IMR-90 (cell line): ENCODE data around the gene VPS50. TPM values are rescaled to one million over a fixed set of nuclear protein-coding genes. Genes with fewer than 3 reads are reported as not detected.

Source experiments
- ATAC-seq: fragments of 200-7000 bp; cut with Tn5 transposase; 2 replicates; pipeline ENCODE4 v1.9.1; 2020; ENCODE audit warnings: low read depth, mild to moderate bottlenecking, moderate library complexity
- BruUV-seq: library from RNA; stranded (reverse); fragments of 400-500 nt; replicated peaks from 2 replicates; lab custom pipeline; 2021; lab: Mats Ljungman, UMichigan
- CTCF ChIA-PET: fragments of 300-600 bp; formaldehyde crosslinking; extraction: SDS; loops from one replicate; lab custom pipeline; 2021; ENCODE audit warnings: antibody characterized with exemption; lab: Yijun Ruan, JAX
- POLR2A ChIA-PET: fragments of 300-600 bp; sonication (Branson Sonifier 250); formaldehyde crosslinking; loops from one replicate; lab custom pipeline; 2022; ENCODE audit warnings: antibody characterized with exemption; ENCODE audit not compliant: unreplicated experiment; lab: Charles Lee
- DNase-seq: peaks from one replicate; pipeline ENCODE4 v3.0.0; 2013
- H2AFZ ChIP-seq: replicated peaks from 2 replicates; pipeline ENCODE3; 2013; ENCODE audit warnings: low read length, mild to moderate bottlenecking; ENCODE audit not compliant: poor library complexity
- H2AK5ac ChIP-seq: 2 replicates; pipeline ENCODE4 v1.6.1; 2013; ENCODE audit warnings: low read depth, low read length, inconsistent platforms
- H2AK9ac ChIP-seq: replicated peaks from 2 replicates; pipeline ENCODE3; 2013; ENCODE audit warnings: mild to moderate bottlenecking, low read depth, low read length, moderate library complexity; ENCODE audit not compliant: poor library complexity
- H2BK120ac ChIP-seq: 2 replicates; pipeline ENCODE4 v1.6.1; 2013; ENCODE audit warnings: low read depth, low read length, inconsistent platforms
- H2BK15ac ChIP-seq: 3 replicates; pipeline ENCODE4 v1.6.1; 2013; ENCODE audit warnings: low read depth, low read length, inconsistent platforms
- H2BK20ac ChIP-seq: 2 replicates; pipeline ENCODE4 v1.6.1; 2013; ENCODE audit warnings: low read depth, mild to moderate bottlenecking, inconsistent platforms, low read length, moderate library complexity
- H2BK5ac ChIP-seq: 2 replicates; pipeline ENCODE4 v1.6.1; 2013; ENCODE audit warnings: mild to moderate bottlenecking, low read depth, low read length, inconsistent platforms; ENCODE audit not compliant: poor library complexity, severe bottlenecking
- H3K14ac ChIP-seq: replicated peaks from 2 replicates; pipeline ENCODE4 v1.6.1; 2013; ENCODE audit warnings: low read depth, low read length, inconsistent platforms
- H3K18ac ChIP-seq: 2 replicates; pipeline ENCODE4 v1.6.1; 2013; ENCODE audit warnings: low read depth, low read length, control low read depth
- H3K23ac ChIP-seq: 2 replicates; pipeline ENCODE4 v1.6.1; 2013; ENCODE audit warnings: low read depth, low read length, inconsistent platforms
- H3K27ac ChIP-seq: 2 replicates; pipeline ENCODE4 v1.5.1; 2013; ENCODE audit warnings: mild to moderate bottlenecking, control low read depth, low read length; ENCODE audit not compliant: insufficient read depth
- H3K27me3 ChIP-seq: 2 replicates; pipeline ENCODE4 v1.6.1; 2013; ENCODE audit warnings: low read length; ENCODE audit not compliant: control insufficient read depth, insufficient read depth
- H3K36me3 ChIP-seq: 2 replicates; pipeline ENCODE4 v1.6.1; 2013; ENCODE audit warnings: low read length, mixed read lengths; ENCODE audit not compliant: control insufficient read depth, insufficient read depth
- H3K4ac ChIP-seq: 2 replicates; pipeline ENCODE4 v1.6.1; 2013; ENCODE audit warnings: low read depth, low read length, inconsistent platforms
- H3K4me1 ChIP-seq: 2 replicates; pipeline ENCODE4 v1.6.1; 2013; ENCODE audit warnings: low read length, mixed read lengths; ENCODE audit not compliant: control insufficient read depth, insufficient read depth
- H3K4me2 ChIP-seq: 2 replicates; pipeline ENCODE4 v1.6.1; 2013; ENCODE audit warnings: low read depth, mild to moderate bottlenecking, control low read depth, low read length, moderate library complexity
- H3K4me3 ChIP-seq: 2 replicates; pipeline ENCODE4 v1.5.1; 2013; ENCODE audit warnings: low read depth, mild to moderate bottlenecking, control low read depth, low read length, moderate library complexity; ENCODE audit not compliant: insufficient read depth
- H3K56ac ChIP-seq: 2 replicates; pipeline ENCODE4 v1.6.1; 2013; ENCODE audit warnings: low read length, inconsistent platforms; ENCODE audit not compliant: insufficient read depth; ENCODE audit errors: extremely low read depth
- H3K79me1 ChIP-seq, 2 experiments: 2 replicates each; pipeline ENCODE4 v1.6.1; 2013; ENCODE audit warnings: low read length in 2 of 2, inconsistent platforms in 1 of 2, low read depth in 1 of 2
- H3K9ac ChIP-seq: 2 replicates; pipeline ENCODE4 v1.6.1; 2013; ENCODE audit warnings: low read depth, low read length, control low read depth
- H3K9me1 ChIP-seq: 2 replicates; pipeline ENCODE4 v1.6.1; 2013; ENCODE audit warnings: low read length, inconsistent platforms; ENCODE audit not compliant: insufficient read depth
- H3K9me3 ChIP-seq: 2 replicates; pipeline ENCODE4 v1.6.1; 2013; ENCODE audit warnings: low read length; ENCODE audit not compliant: control insufficient read depth, insufficient read depth
- H4K20me1 ChIP-seq: 2 replicates; pipeline ENCODE4 v1.6.1; 2013; ENCODE audit warnings: low read length, inconsistent platforms; ENCODE audit not compliant: insufficient read depth
- H4K5ac ChIP-seq: 2 replicates; pipeline ENCODE4 v1.6.1; 2013; ENCODE audit warnings: mild to moderate bottlenecking, low read depth, low read length, control low read depth
- H4K8ac ChIP-seq, 2 experiments: 2 replicates each; pipeline ENCODE4 v1.6.1; 2013; ENCODE audit warnings: low read depth in 2 of 2, low read length in 2 of 2, control low read depth in 1 of 2, inconsistent platforms in 1 of 2
- H4K91ac ChIP-seq: 2 replicates; pipeline ENCODE4 v1.6.1; 2013; ENCODE audit warnings: low read depth, low read length, inconsistent platforms; ENCODE audit not compliant: insufficient read depth
- BHLHE40 ChIP-seq: fragments of 150-350 bp; IDR thresholded peaks from 2 replicates; pipeline ENCODE4 v1.6.1; 2016; ENCODE audit warnings: mild to moderate bottlenecking, low read depth, low read length
- CEBPB ChIP-seq: IDR thresholded peaks from 2 replicates; pipeline ENCODE4 v1.6.1; 2012; ENCODE audit warnings: low read depth, low read length, improper control_type of control experiment
- CHD1 ChIP-seq: IDR thresholded peaks from 2 replicates; pipeline ENCODE4 v1.6.1; 2012; ENCODE audit warnings: low read depth, low read length, improper control_type of control experiment
- CTCF ChIP-seq: conservative IDR thresholded peaks from 2 replicates; pipeline ENCODE4 v1.5.1; 2012; ENCODE audit warnings: mild to moderate bottlenecking, low read depth, low read length, improper control_type of control experiment
- FOS ChIP-seq: fragments of 150-350 bp; IDR thresholded peaks from 2 replicates; pipeline ENCODE4 v1.6.1; 2016; ENCODE audit warnings: low read depth, low read length
- MAFK ChIP-seq: IDR thresholded peaks from 2 replicates; pipeline ENCODE4 v1.6.1; 2012; ENCODE audit warnings: low read depth, low read length, improper control_type of control experiment
- MAZ ChIP-seq: IDR thresholded peaks from 2 replicates; pipeline ENCODE4 v1.6.1; 2012; ENCODE audit warnings: low read depth, mild to moderate bottlenecking, low read length, improper control_type of control experiment, moderate library complexity, borderline replicate concordance
- MXI1 ChIP-seq: IDR thresholded peaks from 2 replicates; pipeline ENCODE4 v1.6.1; 2012; ENCODE audit warnings: low read depth, mild to moderate bottlenecking, low read length, moderate library complexity, borderline replicate concordance
- NFE2L2 ChIP-seq: fragments of 150-350 bp; IDR thresholded peaks from 2 replicates; pipeline ENCODE4 v1.6.1; 2016; ENCODE audit warnings: low read depth, mild to moderate bottlenecking, low read length
- POLR2A ChIP-seq: IDR thresholded peaks from 2 replicates; pipeline ENCODE4 v1.6.1; 2012; ENCODE audit warnings: mild to moderate bottlenecking, low read depth, low read length
- RAD21 ChIP-seq: IDR thresholded peaks from 2 replicates; pipeline ENCODE4 v1.6.1; 2012; ENCODE audit warnings: low read length, improper control_type of control experiment
- RCOR1 ChIP-seq: IDR thresholded peaks from 2 replicates; pipeline ENCODE4 v1.6.1; 2012; ENCODE audit warnings: mild to moderate bottlenecking, low read length, improper control_type of control experiment; ENCODE audit not compliant: insufficient replicate concordance
- RFX5 ChIP-seq: IDR thresholded peaks from 2 replicates; pipeline ENCODE4 v1.8.0; 2012; ENCODE audit warnings: low read depth, mild to moderate bottlenecking, low read length, moderate library complexity
- SMC3 ChIP-seq: fragments of 150-350 bp; IDR thresholded peaks from 2 replicates; pipeline ENCODE4 v1.6.1; 2016; ENCODE audit warnings: low read depth, mild to moderate bottlenecking, antibody characterized with exemption, low read length, moderate library complexity
- whole genome bisulfite sequencing, 2 experiments: methylation state at CpG; one replicate each; pipeline versions ENCODE4 v1.1.5 to v1.1.7; 2013; ENCODE audit warnings: missing lambda C conversion rate in 2 of 2; ENCODE audit not compliant: insufficient read length in 1 of 2; ENCODE audit errors: extremely low coverage in 2 of 2; 5-methylcytosine and 5-hydroxymethylcytosine counted together
- dilution Hi-C: fragments of 300-500 bp; cut with HindIII; formaldehyde crosslinking; loops from one replicate; pipeline ENCODE4 v1.14.3; 2018; ENCODE audit warnings: low sequenced_read_pairs; ENCODE audit not compliant: unreplicated experiment
- in situ Hi-C: fragments of 300-500 bp; cut with MboI; formaldehyde crosslinking; loops from 3 replicates; pipeline ENCODE4 v1.14.3; 2019; ENCODE audit warnings: low sequenced_read_pairs, inconsistent platforms, mixed read lengths
- intact Hi-C: fragments of 100-400 bp; cut with micrococcal nuclease; formaldehyde crosslinking; loops from 2 replicates; pipeline ENCODE4 v1.10.0; 2022
- polyA plus RNA-seq, 3 experiments: library from polyadenylated mRNA; depleted of rRNA; stranded (reverse); fragments of >200 nt; gene quantifications; 2 replicates each; pipeline ENCODE4 v1.2.3, GENCODE V29; 2012; ENCODE audit warnings: low replicate concordance in 1 of 3
- total RNA-seq: library from RNA; depleted of rRNA; stranded (reverse); fragments of >200 nt; gene quantifications from 2 replicates; pipeline ENCODE4 v1.2.3, GENCODE V29; 2012
- TF ChIP-seq, protein P1 (sequence below): fragments of 150-350 bp; IDR thresholded peaks from 2 replicates; pipeline ENCODE4 v1.6.1; 2017; ENCODE audit warnings: mild to moderate bottlenecking, antibody characterized with exemption, low read length, low read depth
- TF ChIP-seq, protein P2 (sequence below): fragments of 150-350 bp; IDR thresholded peaks from 2 replicates; pipeline ENCODE4 v1.6.1; 2016; ENCODE audit warnings: low read depth, mild to moderate bottlenecking, low read length, moderate library complexity, borderline replicate concordance

The VPS50 gene
- total and polyA plus RNA-seq, 2 of the 4 experiments (the other 2 are of a cell fraction): 7.1 to 22.0 TPM

DNA sequence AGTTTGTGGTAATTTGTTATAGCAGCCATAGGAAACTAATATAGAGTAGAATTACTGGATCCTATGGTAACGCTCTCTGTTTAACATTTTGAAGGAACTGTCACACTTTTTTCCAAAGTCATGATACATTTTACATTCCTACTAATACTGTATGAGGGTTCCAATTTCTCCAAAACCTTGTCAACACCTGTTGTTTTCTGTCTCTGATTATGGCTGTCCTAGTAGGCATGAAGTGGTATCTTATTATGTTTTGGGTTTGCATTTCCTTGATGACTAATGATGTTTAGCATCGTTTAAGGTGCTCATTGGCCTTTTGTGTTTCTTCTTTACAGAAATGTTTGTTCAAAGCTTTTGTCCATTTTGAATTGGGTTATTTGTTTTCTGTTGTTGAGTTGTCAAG, 69.6 kb downstream of the VPS50 start:
- no peak overlapping the region for H3K27ac ChIP-seq
- H2BK5ac ChIP-seq: no peak overlapping the region
- H3K9ac ChIP-seq: no peak overlapping the region
- intact Hi-C loops: no loop called here
- peaks cover 5% of the 10 kb centered on the region; the same call in 1 of the 2 replicates for H3K4me1 ChIP-seq
- no peaks in the 10 kb centered on the region for H3K27me3 ChIP-seq
- no CpG with 5 or more reads among the region's 2 CpGs for WGBS, 2 experiments
- H3K56ac ChIP-seq: no peak overlapping the region
- H3K14ac ChIP-seq: no peak overlapping the region
- CTCF ChIA-PET: no interaction called here
- H3K23ac ChIP-seq: no peak overlapping the region
- H2AFZ ChIP-seq: no peak overlapping the region
- BruUV-seq: no TSS peak
- TF ChIP-seq, protein P1, sequence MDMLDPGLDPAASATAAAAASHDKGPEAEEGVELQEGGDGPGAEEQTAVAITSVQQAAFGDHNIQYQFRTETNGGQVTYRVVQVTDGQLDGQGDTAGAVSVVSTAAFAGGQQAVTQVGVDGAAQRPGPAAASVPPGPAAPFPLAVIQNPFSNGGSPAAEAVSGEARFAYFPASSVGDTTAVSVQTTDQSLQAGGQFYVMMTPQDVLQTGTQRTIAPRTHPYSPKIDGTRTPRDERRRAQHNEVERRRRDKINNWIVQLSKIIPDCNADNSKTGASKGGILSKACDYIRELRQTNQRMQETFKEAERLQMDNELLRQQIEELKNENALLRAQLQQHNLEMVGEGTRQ: no peak
- TF ChIP-seq BHLHE40 (no peak), CEBPB (no peak), FOS (no peak), CHD1 (no peak), RAD21 (no peak), SMC3 (no peak), MAFK (no peak), NFE2L2 (no peak), RCOR1 (no peak), RFX5 (no peak), MXI1 (no peak), POLR2A (no peak), CTCF (no peak), MAZ (no peak)
- TF ChIP-seq, protein P2, sequence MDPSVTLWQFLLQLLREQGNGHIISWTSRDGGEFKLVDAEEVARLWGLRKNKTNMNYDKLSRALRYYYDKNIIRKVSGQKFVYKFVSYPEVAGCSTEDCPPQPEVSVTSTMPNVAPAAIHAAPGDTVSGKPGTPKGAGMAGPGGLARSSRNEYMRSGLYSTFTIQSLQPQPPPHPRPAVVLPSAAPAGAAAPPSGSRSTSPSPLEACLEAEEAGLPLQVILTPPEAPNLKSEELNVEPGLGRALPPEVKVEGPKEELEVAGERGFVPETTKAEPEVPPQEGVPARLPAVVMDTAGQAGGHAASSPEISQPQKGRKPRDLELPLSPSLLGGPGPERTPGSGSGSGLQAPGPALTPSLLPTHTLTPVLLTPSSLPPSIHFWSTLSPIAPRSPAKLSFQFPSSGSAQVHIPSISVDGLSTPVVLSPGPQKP: no peak
- H3K9me1 ChIP-seq: no peaks in the 10 kb centered on the region
- POLR2A ChIA-PET: no interaction called here
- no peak overlapping the region for H2BK120ac ChIP-seq
- ATAC-seq: no peak
- no peak overlapping the region for H3K4me3 ChIP-seq
- H2BK20ac ChIP-seq: no peak overlapping the region
- no peak overlapping the region for H2AK9ac ChIP-seq
- no peaks in the 10 kb centered on the region for H3K36me3 ChIP-seq
- H4K20me1 ChIP-seq: no peaks in the 10 kb centered on the region
- H4K91ac ChIP-seq: no peak overlapping the region
- no peak overlapping the region for H4K8ac ChIP-seq
- H3K79me1 ChIP-seq: no peaks in the 10 kb centered on the region
- no peak overlapping the region for H2AK5ac ChIP-seq
- H3K4me2 ChIP-seq: no peak overlapping the region
- no peak for DNase-seq
- no peaks in the 10 kb centered on the region for H3K9me3 ChIP-seq
- H4K5ac ChIP-seq: no peak overlapping the region
- no peak overlapping the region for H3K4ac ChIP-seq
- H2BK15ac ChIP-seq: no peak overlapping the region
- dilution Hi-C loops: no loop called here
- in situ Hi-C loops: no loop called here
- H3K18ac ChIP-seq: no peak overlapping the region
